GM12878 (cell line): ENCODE results near the gene DNAJC5. TPM values are rescaled to one million over a fixed set of nuclear protein-coding genes. Genes with fewer than 3 reads are reported as not detected.
A peak's percentile ranks its signal among the peaks of the same experiment; 100 is the strongest.

Source experiments
- ETV6 ChIP-seq, 2 experiments: fragments of 450-650 bp in 1 of 2; IDR thresholded peaks in 1 of 2; conservative IDR thresholded peaks in 1 of 2; 2 replicates each; pipeline ENCODE4 v1.6.1; 2014; ENCODE audit warnings: antibody characterized with exemption in 1 of 2, borderline replicate concordance in 1 of 2, low read depth in 1 of 2, mild to moderate bottlenecking in 1 of 2, moderate library complexity in 1 of 2
- FOXM1 ChIP-seq: IDR thresholded peaks from 2 replicates; pipeline ENCODE4 v1.6.1; 2012; ENCODE audit warnings: low read depth, mild to moderate bottlenecking, inconsistent platforms, low read length, moderate library complexity
- JUNB ChIP-seq: IDR thresholded peaks from 2 replicates; pipeline ENCODE4 v1.6.1; 2016; ENCODE audit warnings: antibody characterized with exemption, mild to moderate bottlenecking
- MYC ChIP-seq: IDR thresholded peaks from 2 replicates; pipeline ENCODE4 v1.6.1; 2011; ENCODE audit warnings: mild to moderate bottlenecking, low read length, moderate library complexity, inconsistent platforms; ENCODE audit not compliant: insufficient read depth, insufficient replicate concordance, insufficient read length, severe bottlenecking
- PAX5 ChIP-seq: IDR thresholded peaks from 2 replicates; pipeline ENCODE4 v1.6.1; 2011; ENCODE audit warnings: low read depth, low read length, borderline replicate concordance
- RB1 ChIP-seq: fragments of 450-650 bp; formaldehyde crosslinking; IDR thresholded peaks from 2 replicates; pipeline ENCODE4 v1.6.1; 2017; ENCODE audit warnings: mild to moderate bottlenecking, borderline replicate concordance
- RUNX3 ChIP-seq: IDR thresholded peaks from 2 replicates; pipeline ENCODE4 v1.6.1; 2012; ENCODE audit warnings: low read length, inconsistent platforms
- SMC3 ChIP-seq: IDR thresholded peaks from 2 replicates; pipeline ENCODE4 v1.6.1; 2011; ENCODE audit warnings: low read length, improper control_type of control experiment, borderline replicate concordance
- SRF ChIP-seq, 2 experiments: IDR thresholded peaks; 2 replicates each; pipeline ENCODE4 v1.6.1; 2011; ENCODE audit warnings: low read depth in 2 of 2, low read length in 2 of 2, mild to moderate bottlenecking in 1 of 2, moderate library complexity in 1 of 2
- STAT1 ChIP-seq: fragments of 450-650 bp; conservative IDR thresholded peaks from 2 replicates; pipeline ENCODE4 v1.6.1; 2014; ENCODE audit warnings: antibody characterized with exemption, mild to moderate bottlenecking
- ZSCAN29 ChIP-seq: fragments of 450-650 bp; IDR thresholded peaks from 2 replicates; pipeline ENCODE4 v1.6.1; 2017; ENCODE audit warnings: mild to moderate bottlenecking, moderate library complexity
- polyA plus RNA-seq, 11 experiments: library from polyadenylated mRNA; depleted of rRNA in 4 of 11; unstranded in 6 of 11; stranded (reverse) in 5 of 11; fragments of >200 nt; fragmentation: Nextera tagmentation in 4 of 11; fragmentation: Illumina TruSeq in 1 of 11; extraction: Ambion mirVana in 4 of 11; extraction: Trizol in 1 of 11; gene quantifications; 1 replicate in 1 of 11; 2 replicates in 10 of 11; pipeline versions ENCODE4 v1.2.1 to v1.2.3, GENCODE V29; 2011 to 2016; ENCODE audit warnings: inconsistent platforms in 2 of 11, missing spikeins in 2 of 11, low read depth in 1 of 11
- total RNA-seq, 4 experiments: library from RNA; depleted of rRNA in 3 of 4; stranded (reverse); fragments of >200 nt in 3 of 4; fragmentation: Illumina TruSeq in 1 of 4; extraction: Trizol in 1 of 4; gene quantifications; 2 replicates each; pipeline versions ENCODE4 v1.2.1 to v1.2.3, GENCODE V29; 2013 to 2021
- TF ChIP-seq, protein P1 (sequence below): IDR thresholded peaks from 2 replicates; pipeline ENCODE4 v1.6.1; 2011; ENCODE audit warnings: borderline replicate concordance, low read depth, mild to moderate bottlenecking, moderate library complexity, low read length; ENCODE audit not compliant: insufficient read depth, poor library complexity, severe bottlenecking
- TF ChIP-seq, protein P2 (sequence below): fragments of 450-650 bp; formaldehyde crosslinking; IDR thresholded peaks from 2 replicates; pipeline ENCODE4 v1.4.0; 2022; ENCODE audit warnings: mild to moderate bottlenecking, moderate library complexity
- TF ChIP-seq, protein P3 (sequence below): fragments of 450-650 bp; IDR thresholded peaks from 2 replicates; pipeline ENCODE4 v1.6.1; 2017; ENCODE audit warnings: mild to moderate bottlenecking, moderate library complexity
- TF ChIP-seq, protein P4 (sequence below): IDR thresholded peaks from 2 replicates; pipeline ENCODE4 v1.6.1; 2011; ENCODE audit warnings: borderline replicate concordance, low read depth, mild to moderate bottlenecking, moderate library complexity, mixed read lengths, low read length; ENCODE audit not compliant: insufficient read depth; ENCODE audit errors: extremely low read length
- TF ChIP-seq, protein P5 (sequence below): IDR thresholded peaks from 2 replicates; pipeline ENCODE4 v1.6.1; 2011; ENCODE audit warnings: low read depth, mild to moderate bottlenecking, low read length, moderate library complexity, borderline replicate concordance; ENCODE audit errors: extremely low read depth

DNAJC5 gene
- total and polyA plus RNA-seq, 10 of the 15 experiments (the other 5 are each of a cell fraction or from before 2014, with no cell fraction given), result 0.69 to 36.8 (median 17.0) TPM

DNA sequence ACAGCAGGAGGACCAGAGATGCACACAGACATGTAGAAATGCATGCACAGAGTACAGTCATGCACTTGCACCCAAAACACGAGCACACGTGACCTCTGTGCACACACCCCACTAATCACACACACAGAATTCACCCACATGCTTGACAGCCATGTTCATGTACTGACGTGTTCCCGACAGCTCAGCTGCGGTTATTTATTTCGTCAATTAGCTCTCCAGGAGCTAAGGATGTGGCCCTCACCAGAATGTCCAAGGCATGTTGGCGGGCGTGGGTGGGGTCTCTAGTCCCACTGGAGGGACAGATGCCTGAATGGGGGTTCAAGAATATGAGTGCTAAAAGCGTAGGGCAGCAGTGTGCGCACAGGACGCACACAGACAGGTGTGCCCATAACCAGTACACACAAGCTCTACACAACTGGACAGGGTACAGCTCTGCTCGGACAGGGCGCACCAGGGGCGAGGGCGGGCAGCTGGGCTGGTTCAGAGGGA is 85.4 kb downstream of the DNAJC5 start (continued):
- TF ChIP-seq, protein P1, sequence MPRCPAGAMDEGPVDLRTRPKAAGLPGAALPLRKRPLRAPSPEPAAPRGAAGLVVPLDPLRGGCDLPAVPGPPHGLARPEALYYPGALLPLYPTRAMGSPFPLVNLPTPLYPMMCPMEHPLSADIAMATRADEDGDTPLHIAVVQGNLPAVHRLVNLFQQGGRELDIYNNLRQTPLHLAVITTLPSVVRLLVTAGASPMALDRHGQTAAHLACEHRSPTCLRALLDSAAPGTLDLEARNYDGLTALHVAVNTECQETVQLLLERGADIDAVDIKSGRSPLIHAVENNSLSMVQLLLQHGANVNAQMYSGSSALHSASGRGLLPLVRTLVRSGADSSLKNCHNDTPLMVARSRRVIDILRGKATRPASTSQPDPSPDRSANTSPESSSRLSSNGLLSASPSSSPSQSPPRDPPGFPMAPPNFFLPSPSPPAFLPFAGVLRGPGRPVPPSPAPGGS, result no peak
- TF ChIP-seq MYC, result peak; percentile 41
- no peak for TF ChIP-seq FOXM1
- no peak for TF ChIP-seq STAT1
- TF ChIP-seq, protein P2, sequence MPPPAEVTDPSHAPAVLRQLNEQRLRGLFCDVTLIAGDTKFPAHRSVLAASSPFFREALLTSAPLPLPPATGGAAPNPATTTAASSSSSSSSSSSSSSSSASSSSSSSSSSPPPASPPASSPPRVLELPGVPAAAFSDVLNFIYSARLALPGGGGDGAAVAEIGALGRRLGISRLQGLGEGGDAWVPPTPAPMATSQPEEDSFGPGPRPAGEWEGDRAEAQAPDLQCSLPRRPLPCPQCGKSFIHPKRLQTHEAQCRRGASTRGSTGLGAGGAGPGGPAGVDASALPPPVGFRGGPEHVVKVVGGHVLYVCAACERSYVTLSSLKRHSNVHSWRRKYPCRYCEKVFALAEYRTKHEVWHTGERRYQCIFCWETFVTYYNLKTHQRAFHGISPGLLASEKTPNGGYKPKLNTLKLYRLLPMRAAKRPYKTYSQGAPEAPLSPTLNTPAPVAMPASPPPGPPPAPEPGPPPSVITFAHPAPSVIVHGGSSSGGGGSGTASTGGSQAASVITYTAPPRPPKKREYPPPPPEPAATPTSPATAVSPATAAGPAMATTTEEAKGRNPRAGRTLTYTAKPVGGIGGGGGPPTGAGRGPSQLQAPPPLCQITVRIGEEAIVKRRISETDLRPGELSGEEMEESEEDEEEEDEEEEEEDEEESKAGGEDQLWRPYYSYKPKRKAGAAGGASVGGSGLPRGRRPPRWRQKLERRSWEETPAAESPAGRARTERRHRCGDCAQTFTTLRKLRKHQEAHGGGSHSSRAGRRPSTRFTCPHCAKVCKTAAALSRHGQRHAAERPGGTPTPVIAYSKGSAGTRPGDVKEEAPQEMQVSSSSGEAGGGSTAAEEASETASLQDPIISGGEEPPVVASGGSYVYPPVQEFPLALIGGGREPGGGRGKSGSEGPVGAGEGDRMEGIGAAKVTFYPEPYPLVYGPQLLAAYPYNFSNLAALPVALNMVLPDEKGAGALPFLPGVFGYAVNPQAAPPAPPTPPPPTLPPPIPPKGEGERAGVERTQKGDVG, result no peak
- TF ChIP-seq JUNB, result no peak
- TF ChIP-seq, protein P3, sequence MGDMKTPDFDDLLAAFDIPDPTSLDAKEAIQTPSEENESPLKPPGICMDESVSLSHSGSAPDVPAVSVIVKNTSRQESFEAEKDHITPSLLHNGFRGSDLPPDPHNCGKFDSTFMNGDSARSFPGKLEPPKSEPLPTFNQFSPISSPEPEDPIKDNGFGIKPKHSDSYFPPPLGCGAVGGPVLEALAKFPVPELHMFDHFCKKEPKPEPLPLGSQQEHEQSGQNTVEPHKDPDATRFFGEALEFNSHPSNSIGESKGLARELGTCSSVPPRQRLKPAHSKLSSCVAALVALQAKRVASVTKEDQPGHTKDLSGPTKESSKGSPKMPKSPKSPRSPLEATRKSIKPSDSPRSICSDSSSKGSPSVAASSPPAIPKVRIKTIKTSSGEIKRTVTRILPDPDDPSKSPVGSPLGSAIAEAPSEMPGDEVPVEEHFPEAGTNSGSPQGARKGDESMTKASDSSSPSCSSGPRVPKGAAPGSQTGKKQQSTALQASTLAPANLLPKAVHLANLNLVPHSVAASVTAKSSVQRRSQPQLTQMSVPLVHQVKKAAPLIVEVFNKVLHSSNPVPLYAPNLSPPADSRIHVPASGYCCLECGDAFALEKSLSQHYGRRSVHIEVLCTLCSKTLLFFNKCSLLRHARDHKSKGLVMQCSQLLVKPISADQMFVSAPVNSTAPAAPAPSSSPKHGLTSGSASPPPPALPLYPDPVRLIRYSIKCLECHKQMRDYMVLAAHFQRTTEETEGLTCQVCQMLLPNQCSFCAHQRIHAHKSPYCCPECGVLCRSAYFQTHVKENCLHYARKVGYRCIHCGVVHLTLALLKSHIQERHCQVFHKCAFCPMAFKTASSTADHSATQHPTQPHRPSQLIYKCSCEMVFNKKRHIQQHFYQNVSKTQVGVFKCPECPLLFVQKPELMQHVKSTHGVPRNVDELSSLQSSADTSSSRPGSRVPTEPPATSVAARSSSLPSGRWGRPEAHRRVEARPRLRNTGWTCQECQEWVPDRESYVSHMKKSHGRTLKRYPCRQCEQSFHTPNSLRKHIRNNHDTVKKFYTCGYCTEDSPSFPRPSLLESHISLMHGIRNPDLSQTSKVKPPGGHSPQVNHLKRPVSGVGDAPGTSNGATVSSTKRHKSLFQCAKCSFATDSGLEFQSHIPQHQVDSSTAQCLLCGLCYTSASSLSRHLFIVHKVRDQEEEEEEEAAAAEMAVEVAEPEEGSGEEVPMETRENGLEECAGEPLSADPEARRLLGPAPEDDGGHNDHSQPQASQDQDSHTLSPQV, result no peak
- TF ChIP-seq ZSCAN29, result no peak
- TF ChIP-seq PAX5, result 0 out of 2 replicates have a peak, but pooled peaks have one; percentile 3
- no peak for TF ChIP-seq SMC3
- no peak for TF ChIP-seq RUNX3
- no peak for TF ChIP-seq SRF (IDR thresholded peaks at IDR 0.05; ENCODE audit: low read depth in 2 of 2, low read length in 2 of 2)
- no peak for TF ChIP-seq ETV6 (conservative IDR thresholded peaks at IDR 0.05 in 1 of 2, IDR thresholded peaks at IDR 0.05 in 1 of 2; ENCODE audit: borderline replicate concordance in 1 of 2, low read depth in 1 of 2)
- TF ChIP-seq, protein P4, sequence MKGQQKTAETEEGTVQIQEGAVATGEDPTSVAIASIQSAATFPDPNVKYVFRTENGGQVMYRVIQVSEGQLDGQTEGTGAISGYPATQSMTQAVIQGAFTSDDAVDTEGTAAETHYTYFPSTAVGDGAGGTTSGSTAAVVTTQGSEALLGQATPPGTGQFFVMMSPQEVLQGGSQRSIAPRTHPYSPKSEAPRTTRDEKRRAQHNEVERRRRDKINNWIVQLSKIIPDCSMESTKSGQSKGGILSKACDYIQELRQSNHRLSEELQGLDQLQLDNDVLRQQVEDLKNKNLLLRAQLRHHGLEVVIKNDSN, result peak; percentile 78
- TF ChIP-seq, protein P5, sequence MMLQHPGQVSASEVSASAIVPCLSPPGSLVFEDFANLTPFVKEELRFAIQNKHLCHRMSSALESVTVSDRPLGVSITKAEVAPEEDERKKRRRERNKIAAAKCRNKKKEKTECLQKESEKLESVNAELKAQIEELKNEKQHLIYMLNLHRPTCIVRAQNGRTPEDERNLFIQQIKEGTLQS, result no peak
- TF ChIP-seq RB1, result no peak
